HL-60 (cell line): ENCODE results near the gene CHSY1.
A peak's percentile ranks its signal among the peaks of the same experiment; 100 is the strongest.

Experiments
- DNase-seq, 2 experiments: peaks; one replicate each; pipeline ENCODE4 v3.0.0-alpha.2; 2010 to 2020; ENCODE audit warnings: low read depth in 1 of 2, low spot score in 1 of 2
- H3K27ac ChIP-seq: fragments of 250-450 bp; sonication (Bioruptor Pico); replicated peaks from 2 replicates; pipeline ENCODE4 v1.5.1; 2020; ENCODE audit warnings: mild to moderate bottlenecking, moderate library complexity
- H3K27me3 ChIP-seq: fragments of 250-450 bp; sonication (Bioruptor Pico); 2 replicates; pipeline ENCODE4 v1.5.1; 2021; ENCODE audit warnings: mild to moderate bottlenecking, moderate library complexity; ENCODE audit not compliant: insufficient read depth, poor library complexity, severe bottlenecking
- H3K4me3 ChIP-seq: replicated peaks from 2 replicates; pipeline ENCODE4 v1.5.1; 2011; ENCODE audit warnings: mild to moderate bottlenecking, control low read depth, low read length; ENCODE audit not compliant: insufficient read depth
- GABPA ChIP-seq: IDR thresholded peaks from 2 replicates; pipeline ENCODE4 v1.6.1; 2012; ENCODE audit warnings: low read depth
- POLR2AphosphoS5 ChIP-seq: IDR thresholded peaks from 2 replicates; pipeline ENCODE4 v1.6.1; 2012; ENCODE audit warnings: low read depth
- SPI1 ChIP-seq: IDR thresholded peaks from 2 replicates; pipeline ENCODE4 v1.6.1; 2012; ENCODE audit warnings: low read depth, mild to moderate bottlenecking, borderline replicate concordance
- TF ChIP-seq, protein P1 (sequence below): IDR thresholded peaks from one replicate; pipeline ENCODE4 v1.5.1; 2011; ENCODE audit warnings: low read length, control low read depth, inconsistent platforms; ENCODE audit not compliant: insufficient read depth
- TF ChIP-seq, protein P2 (sequence below): IDR thresholded peaks from 2 replicates; pipeline ENCODE4 v1.6.1; 2012; ENCODE audit warnings: low read depth; ENCODE audit not compliant: insufficient replicate concordance

Gene CHSY1

DNA sequence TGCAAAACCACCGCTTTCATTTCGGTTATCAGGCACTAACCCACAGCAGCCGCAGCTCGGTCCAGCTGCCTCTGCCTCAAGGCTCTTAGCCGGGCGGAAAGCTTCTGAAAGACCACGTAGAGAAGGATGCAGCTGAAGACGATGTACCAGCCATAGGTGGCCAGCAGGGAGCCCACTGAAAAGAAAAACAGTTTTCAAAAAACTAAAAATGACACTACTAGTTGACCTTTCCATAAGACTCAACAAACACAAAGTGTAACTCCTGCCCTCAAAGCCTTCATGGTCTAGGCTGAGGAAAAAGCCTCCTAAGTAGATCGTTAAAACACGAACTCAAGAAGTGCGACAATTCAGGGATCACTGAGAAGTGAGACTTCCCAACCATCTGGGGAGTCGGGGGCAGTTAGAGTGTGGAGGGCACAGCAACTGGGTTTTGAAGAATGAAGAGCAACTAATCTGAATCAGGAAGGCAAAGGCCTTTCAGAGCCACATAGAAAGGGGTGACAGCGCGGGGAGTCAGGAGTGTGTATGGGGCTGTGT, 24.7 kb upstream of the CHSY1 start:
- H3K4me3 ChIP-seq: peak overlapping the region; percentile 90
- H3K27me3 ChIP-seq: no peaks in the 10 kb centered on the region
- peak in 1 of 2 experiments; percentile 46 for DNase-seq
- peak overlapping the region; percentile 76 for H3K27ac ChIP-seq
- no peak for TF ChIP-seq GABPA
- TF ChIP-seq, protein P1, sequence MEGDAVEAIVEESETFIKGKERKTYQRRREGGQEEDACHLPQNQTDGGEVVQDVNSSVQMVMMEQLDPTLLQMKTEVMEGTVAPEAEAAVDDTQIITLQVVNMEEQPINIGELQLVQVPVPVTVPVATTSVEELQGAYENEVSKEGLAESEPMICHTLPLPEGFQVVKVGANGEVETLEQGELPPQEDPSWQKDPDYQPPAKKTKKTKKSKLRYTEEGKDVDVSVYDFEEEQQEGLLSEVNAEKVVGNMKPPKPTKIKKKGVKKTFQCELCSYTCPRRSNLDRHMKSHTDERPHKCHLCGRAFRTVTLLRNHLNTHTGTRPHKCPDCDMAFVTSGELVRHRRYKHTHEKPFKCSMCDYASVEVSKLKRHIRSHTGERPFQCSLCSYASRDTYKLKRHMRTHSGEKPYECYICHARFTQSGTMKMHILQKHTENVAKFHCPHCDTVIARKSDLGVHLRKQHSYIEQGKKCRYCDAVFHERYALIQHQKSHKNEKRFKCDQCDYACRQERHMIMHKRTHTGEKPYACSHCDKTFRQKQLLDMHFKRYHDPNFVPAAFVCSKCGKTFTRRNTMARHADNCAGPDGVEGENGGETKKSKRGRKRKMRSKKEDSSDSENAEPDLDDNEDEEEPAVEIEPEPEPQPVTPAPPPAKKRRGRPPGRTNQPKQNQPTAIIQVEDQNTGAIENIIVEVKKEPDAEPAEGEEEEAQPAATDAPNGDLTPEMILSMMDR: no peak
- TF ChIP-seq SPI1: no peak
- no peak for TF ChIP-seq POLR2AphosphoS5

DNA sequence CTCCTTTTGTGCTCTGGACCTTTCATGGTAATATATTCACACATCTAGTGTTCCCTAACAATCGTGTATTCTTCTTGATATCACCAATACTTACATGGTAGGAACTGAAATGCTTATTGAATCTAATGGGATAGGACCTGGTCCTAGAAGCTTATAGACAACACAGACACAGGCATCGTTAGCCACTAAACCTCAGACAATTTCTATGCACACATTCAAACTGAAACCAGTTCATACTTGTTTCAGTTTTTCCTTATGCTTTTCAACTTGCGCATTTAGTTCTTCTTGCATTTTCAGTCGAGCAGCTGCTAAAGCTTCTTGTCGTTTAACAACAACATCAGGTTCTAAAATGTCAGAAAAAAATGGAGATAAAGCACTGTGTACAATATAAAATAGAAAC, 23.2 kb upstream of the CHSY1 start:
- no peak for TF ChIP-seq GABPA
- TF ChIP-seq POLR2AphosphoS5: no peak
- TF ChIP-seq, protein P1: no peak
- TF ChIP-seq, protein P2, sequence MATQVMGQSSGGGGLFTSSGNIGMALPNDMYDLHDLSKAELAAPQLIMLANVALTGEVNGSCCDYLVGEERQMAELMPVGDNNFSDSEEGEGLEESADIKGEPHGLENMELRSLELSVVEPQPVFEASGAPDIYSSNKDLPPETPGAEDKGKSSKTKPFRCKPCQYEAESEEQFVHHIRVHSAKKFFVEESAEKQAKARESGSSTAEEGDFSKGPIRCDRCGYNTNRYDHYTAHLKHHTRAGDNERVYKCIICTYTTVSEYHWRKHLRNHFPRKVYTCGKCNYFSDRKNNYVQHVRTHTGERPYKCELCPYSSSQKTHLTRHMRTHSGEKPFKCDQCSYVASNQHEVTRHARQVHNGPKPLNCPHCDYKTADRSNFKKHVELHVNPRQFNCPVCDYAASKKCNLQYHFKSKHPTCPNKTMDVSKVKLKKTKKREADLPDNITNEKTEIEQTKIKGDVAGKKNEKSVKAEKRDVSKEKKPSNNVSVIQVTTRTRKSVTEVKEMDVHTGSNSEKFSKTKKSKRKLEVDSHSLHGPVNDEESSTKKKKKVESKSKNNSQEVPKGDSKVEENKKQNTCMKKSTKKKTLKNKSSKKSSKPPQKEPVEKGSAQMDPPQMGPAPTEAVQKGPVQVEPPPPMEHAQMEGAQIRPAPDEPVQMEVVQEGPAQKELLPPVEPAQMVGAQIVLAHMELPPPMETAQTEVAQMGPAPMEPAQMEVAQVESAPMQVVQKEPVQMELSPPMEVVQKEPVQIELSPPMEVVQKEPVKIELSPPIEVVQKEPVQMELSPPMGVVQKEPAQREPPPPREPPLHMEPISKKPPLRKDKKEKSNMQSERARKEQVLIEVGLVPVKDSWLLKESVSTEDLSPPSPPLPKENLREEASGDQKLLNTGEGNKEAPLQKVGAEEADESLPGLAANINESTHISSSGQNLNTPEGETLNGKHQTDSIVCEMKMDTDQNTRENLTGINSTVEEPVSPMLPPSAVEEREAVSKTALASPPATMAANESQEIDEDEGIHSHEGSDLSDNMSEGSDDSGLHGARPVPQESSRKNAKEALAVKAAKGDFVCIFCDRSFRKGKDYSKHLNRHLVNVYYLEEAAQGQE: no peak
- H3K4me3 ChIP-seq: no peak overlapping the region
- no peak overlapping the region for H3K27ac ChIP-seq
- H3K27me3 ChIP-seq: no peaks in the 10 kb centered on the region
- DNase-seq: no peak

DNA sequence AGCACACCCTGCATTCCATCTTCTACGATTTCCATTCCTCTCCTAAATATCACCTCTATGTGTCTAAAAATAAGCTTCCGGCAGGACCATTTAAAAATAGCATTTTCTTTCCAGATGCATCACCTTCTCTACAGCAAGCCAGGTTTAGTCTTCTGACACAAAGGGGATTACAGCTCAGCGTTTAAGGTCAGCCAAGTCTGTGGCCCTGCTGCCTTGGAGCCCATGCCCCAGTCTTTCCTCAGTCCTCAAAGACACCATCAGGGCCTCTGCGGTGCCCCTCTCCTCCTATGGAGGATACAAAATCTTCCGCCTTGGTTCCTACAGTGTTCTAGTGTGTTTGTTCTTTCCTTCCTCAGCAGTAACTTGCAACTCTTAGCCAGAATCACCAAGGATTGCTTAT, 21.7 kb upstream of the CHSY1 start:
- TF ChIP-seq, protein P2: no peak
- no peak for TF ChIP-seq POLR2AphosphoS5
- H3K4me3 ChIP-seq: no peak overlapping the region

DNA sequence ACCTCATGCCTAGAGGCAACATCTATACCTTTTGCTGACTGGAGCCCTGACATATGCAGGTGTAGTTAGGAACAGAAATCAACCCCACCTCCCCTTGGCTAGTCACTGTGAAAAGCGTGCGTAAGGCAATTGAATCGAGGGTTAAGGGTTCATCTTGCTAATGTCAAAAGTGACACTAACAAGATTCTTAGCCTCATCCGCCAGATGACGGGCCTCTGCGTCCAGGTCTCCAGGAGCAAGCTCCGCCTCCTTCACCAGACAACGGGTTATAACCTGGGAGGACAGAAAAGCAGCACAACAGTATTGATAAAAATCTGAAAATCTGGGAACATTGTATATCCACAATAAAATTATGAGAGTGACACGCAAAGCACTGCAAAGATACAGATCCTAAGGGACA, 20.7 kb upstream of the CHSY1 start:
- TF ChIP-seq, protein P2: no peak
- TF ChIP-seq SPI1: no peak
- TF ChIP-seq, protein P1: no peak
- no peak overlapping the region for H3K4me3 ChIP-seq
- H3K27ac ChIP-seq: no peak overlapping the region
- no peak for DNase-seq
- H3K27me3 ChIP-seq: no peaks in the 10 kb centered on the region

More for the DNA sequence above, 21.7 kb upstream of the CHSY1 start:
- H3K27ac ChIP-seq: no peak overlapping the region
- no peak for DNase-seq
- H3K27me3 ChIP-seq: no peaks in the 10 kb centered on the region
